Heart left ventricle (tissue), 16 donors: ENCODE results near the gene HCST. TPM values are rescaled to one million over a fixed set of nuclear protein-coding genes. Genes with fewer than 3 reads are reported as not detected.

ENCODE experiments used
- ATAC-seq, 4 donors: fragments of 200-7000 bp; cut with Tn5 transposase; one replicate each; pipeline ENCODE4 v1.9.1; 2020 to 2022; ENCODE audit warnings: moderate library complexity in 4 of 4, mild to moderate bottlenecking in 3 of 4, moderate number of reproducible peaks in 1 of 4
- DNase-seq, 5 donors: peaks; one replicate each; pipeline ENCODE4 v3.0.0-alpha.2; 2020
- H3K27ac ChIP-seq, 12 donors: fragments of 200-600 bp; sonication (generic) in 4 of 12; one replicate each; pipeline versions ENCODE4 v1.5.0 to v1.8.0; 2016 to 2022; ENCODE audit warnings: mild to moderate bottlenecking in 2 of 12
- H3K27me3 ChIP-seq, 9 donors: fragments of 200-600 bp; sonication (generic) in 2 of 9; one replicate each; pipeline versions ENCODE4 v1.5.1 to v1.8.0; 2016 to 2022; ENCODE audit warnings: mild to moderate bottlenecking in 3 of 9
- H3K36me3 ChIP-seq, 9 donors: fragments of 200-600 bp; sonication (generic) in 2 of 9; one replicate each; pipeline versions ENCODE4 v1.5.0 to v1.8.0; 2018 to 2022; ENCODE audit warnings: mild to moderate bottlenecking in 2 of 9
- H3K4me1 ChIP-seq, 12 donors: fragments of 200-600 bp; sonication (generic) in 4 of 12; one replicate each; pipeline versions ENCODE4 v1.5.0 to v1.8.0; 2016 to 2022; ENCODE audit warnings: mild to moderate bottlenecking in 3 of 12
- H3K4me3 ChIP-seq, 12 donors: fragments of 200-600 bp; sonication (generic) in 4 of 12; one replicate each; pipeline versions ENCODE4 v1.5.0 to v1.8.0; 2017 to 2022; ENCODE audit warnings: mild to moderate bottlenecking in 9 of 12, moderate library complexity in 4 of 12
- H3K9me3 ChIP-seq, 12 donors: fragments of 200-600 bp; sonication (generic) in 4 of 12; one replicate each; pipeline versions ENCODE4 v1.5.0 to v1.8.0; 2016 to 2022; ENCODE audit warnings: mild to moderate bottlenecking in 1 of 12
- CTCF ChIP-seq, 12 donors: fragments of 200-600 bp; sonication (generic) in 4 of 12; IDR thresholded peaks; one replicate each; pipeline versions ENCODE4 v1.5.0 to v1.8.0; 2018 to 2022; ENCODE audit warnings: antibody characterized with exemption in 12 of 12, mild to moderate bottlenecking in 5 of 12
- POLR2A ChIP-seq, 2 donors: fragments of 450-650 bp; IDR thresholded peaks; one replicate each; pipeline ENCODE4 v1.6.1; 2017; ENCODE audit warnings: antibody characterized with exemption in 2 of 2, mild to moderate bottlenecking in 2 of 2, moderate library complexity in 2 of 2
- WGBS, 4 donors: extraction: QIAGEN DNeasy Blood & Tissue Kit in 2 of 4; methylation state at CpG; one replicate each; pipeline versions ENCODE4 v1.1.5 to v1.1.7; 2013 to 2018; 5-methylcytosine and 5-hydroxymethylcytosine counted together
- intact Hi-C, 10 donors: fragments of 100-400 bp; cut with DNase I; formaldehyde crosslinking; loops; one replicate each; pipeline versions ENCODE4 v1.11.1 to v1.14.2; 2022
- polyA plus RNA-seq, 2 donors: library from polyadenylated mRNA; stranded (reverse); fragments of 200-250 nt; gene quantifications; one replicate each; pipeline ENCODE4 v1.2.3, GENCODE V29; 2013
- total RNA-seq, 9 donors: library from RNA; depleted of rRNA in 2 of 9; stranded (reverse); fragments of >200 nt in 2 of 9; fragmentation: NEBNext Ultra II Directional in 3 of 9; extraction: Animal tissue kit (Norgen Biotek cat#: 25700) in 3 of 9; gene quantifications; one replicate each; pipeline versions ENCODE4 v1.1.0 to v1.2.4, GENCODE V29; 2016 to 2023
- donor health status: ischemic (EF 13 %, LVEDD 7.1; RV severe dilation, severe dysfunction).
- donor health status: healthy with polysubstance abuse.
- donor health status: DM: no; HTN: yes; CAD: no.
- donor health status: DM: no; HTN: no; CAD: no.
- donor health status: ischemic (EF 25% LVEDD 6.9; RV normal size, moderate dysfunction).
- donor health status: ischemic (EF 25% LVEDD 5.7; RV mildly dilated, moderate dysfunction).
- donor health status: healthy.
- donor health status: DM: yes; HTN: yes; CAD: no.
- donor health status: ischemic (EF 35%, LVEDD 5.7; RV mildly dilated, moderate dysfunction).
- donor health status: nonischemic (EF 11% LVEDD 7.7; RV severe dilation, severe dysfunction).
- donor health status: DM: yes; HTN: yes; CAD: no.
- donor health status: PGD.
- donor health status: ischemic (EF 29% LVEDD 5.4; RV normal size, mild dysfunction).
- donor health status: nonischemic (EF 23%, LVEDD 6.1; RV moderate dilation, normal function).

Gene HCST
- total and polyA plus RNA-seq, 11 donors: 2.3 to 31.7 (median 4.7) TPM; not detected in 1

DNA sequence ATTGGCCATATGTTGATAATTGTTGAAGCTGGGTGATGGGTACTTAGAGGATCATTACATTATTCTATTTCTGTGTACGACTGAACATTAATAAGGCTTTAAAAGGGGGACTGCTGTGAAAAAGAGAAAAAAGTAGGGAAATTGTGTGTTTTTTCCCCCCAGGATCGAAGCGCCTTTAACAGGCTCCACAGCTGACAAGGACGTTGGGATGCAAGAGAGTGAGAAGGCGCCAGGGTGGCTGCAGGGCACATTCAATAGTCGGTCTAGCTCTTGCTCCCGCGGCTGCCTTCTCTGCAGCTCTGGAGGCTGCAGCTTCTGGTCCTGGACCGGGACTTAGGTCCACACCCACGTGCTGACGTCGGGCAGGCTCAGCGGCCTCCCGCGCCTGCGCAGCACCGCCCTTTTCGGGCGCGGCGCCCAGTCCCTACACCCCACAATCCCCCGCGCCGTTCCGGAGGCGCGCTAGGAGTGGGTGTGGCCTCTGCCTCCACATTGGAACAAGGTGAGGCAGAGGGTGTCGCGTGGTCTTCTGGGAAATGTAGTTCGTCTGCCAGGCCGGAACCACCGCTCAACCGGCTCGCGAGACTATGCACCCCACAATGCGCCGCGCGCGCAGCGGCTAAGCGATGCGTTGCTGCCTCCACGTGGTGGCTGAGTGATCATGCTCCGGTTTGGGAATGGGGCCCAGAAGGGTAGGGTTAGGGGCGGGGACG is 29.0 kb downstream of the HCST start:
- ATAC-seq (peak; percentile 99 to 100 (median 100)), DNase-seq (peak; percentile 99 to 100 (median 99))
- Histone ChIP-seq H3K27ac (peak overlapping the region in 11 of 12 donors; percentile 50 to 88 (median 70)), H3K4me1 (peaks cover 0 to 35% (median 14%) of the 10 kb centered on the region in 12 donors), H3K4me3 (peak overlapping the region in 9 of 12 donors; percentile 2 to 42 (median 34)), H3K9me3 (no peaks in the 10 kb centered on the region), H3K36me3 (no peaks in the 10 kb centered on the region), H3K27me3 (peaks cover 0 to 5% (median 0%) of the 10 kb centered on the region in 9 donors)
- WGBS, 4 donors: 0 to 1% (median 1%) methylated on average over 7 to 47 of the region's 47 CpGs
- intact Hi-C loops: loop anchor here (1.0 to 10.0 kb wide), 19 partner anchors 31 to 239 kb away; partner anchors contain the start of genes PSENEN (in 5 of the 10), U2AF1L4 (in 5 of the 10), IGFLR1 (in 3 of the 10) and LIN37 (in 3 of the 10)
- peak; percentile 77 to 98 (median 86) for TF ChIP-seq CTCF (IDR thresholded peaks at IDR 0.05)
- peak; percentile 31 to 92 for TF ChIP-seq POLR2A (IDR thresholded peaks at IDR 0.05)

GRCh38 chr19:35931874-35932202 is 29.5 kb downstream of the HCST start:
- intact Hi-C loops: loop anchor here (1.0 to 10.0 kb wide), 19 partner anchors 31 to 240 kb away; partner anchors contain the start of genes PSENEN (in 5 of the 10), U2AF1L4 (in 5 of the 10), IGFLR1 (in 3 of the 10) and LIN37 (in 3 of the 10)
- peaks cover 0 to 38% (median 15%) of the 10 kb centered on the region in 12 donors for H3K4me1 ChIP-seq
- WGBS, 4 donors: 4 to 11% (median 7%) methylated on average over 8 to 9 of the region's 9 CpGs
- ATAC-seq (no peak), DNase-seq (no peak)
- H3K9me3 ChIP-seq: no peaks in the 10 kb centered on the region
- no peak for TF ChIP-seq POLR2A (IDR thresholded peaks at IDR 0.05)
- peak in 3 of 12 donors; percentile 26 to 34 (median 26) for TF ChIP-seq CTCF (IDR thresholded peaks at IDR 0.05)
- no peaks in the 10 kb centered on the region for H3K36me3 ChIP-seq
- peak overlapping the region in 1 of 12 donors; percentile 34 for H3K27ac ChIP-seq
- peaks cover 0 to 2% (median 0%) of the 10 kb centered on the region in 9 donors for H3K27me3 ChIP-seq
- H3K4me3 ChIP-seq: peak overlapping the region in 5 of 12 donors; percentile 7 to 36 (median 20)

DNA sequence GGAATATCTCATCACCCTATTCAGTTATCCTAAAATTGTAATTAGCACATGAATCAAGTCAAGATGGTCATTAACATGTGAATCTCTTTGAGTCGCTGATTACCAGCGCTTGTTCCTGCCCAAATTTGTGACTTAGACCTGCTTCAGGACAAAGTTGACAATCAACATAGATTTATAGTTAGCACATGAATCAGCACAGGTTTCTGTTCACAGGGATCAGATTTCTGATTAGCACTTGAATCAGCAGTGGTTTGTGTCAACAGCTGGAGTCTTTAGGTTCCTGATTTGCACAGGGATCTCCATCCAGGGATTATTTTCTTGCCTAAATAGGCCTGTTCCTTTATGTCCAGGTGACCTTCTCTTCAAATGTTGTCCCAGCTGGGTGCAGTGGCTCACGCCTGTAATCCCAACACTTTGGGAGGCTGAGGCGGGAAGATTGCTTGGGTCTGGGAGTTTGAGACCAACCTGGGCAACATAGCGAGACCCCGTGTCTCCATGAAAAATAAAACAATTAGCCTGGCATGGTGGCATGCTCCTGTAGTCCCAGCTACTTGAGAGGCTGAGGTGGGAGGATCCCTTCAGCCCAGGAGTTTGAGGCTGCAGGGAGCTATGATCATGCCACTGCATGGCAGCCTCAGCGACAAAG is 30.1 kb downstream of the HCST start:
- WGBS, 4 donors: 52 to 59% (median 53%) methylated on average over 7 of the region's 7 CpGs

More for the DNA sequence above, 30.1 kb downstream of the HCST start:
- no peak for TF ChIP-seq POLR2A (IDR thresholded peaks at IDR 0.05)
- TF ChIP-seq CTCF (IDR thresholded peaks at IDR 0.05): no peak
- Histone ChIP-seq H3K4me1 (peaks cover 0 to 44% (median 19%) of the 10 kb centered on the region in 12 donors), H3K27ac (no peak overlapping the region), H3K4me3 (no peak overlapping the region), H3K9me3 (no peaks in the 10 kb centered on the region), H3K27me3 (peaks cover 0 to 2% (median 0%) of the 10 kb centered on the region in 9 donors), H3K36me3 (no peaks in the 10 kb centered on the region)
- no peak for ATAC-seq
- DNase-seq: peak in 1 of 5 donors; percentile 14
- intact Hi-C loops: loop anchor here (1.0 to 10.0 kb wide), 11 partner anchors 35 to 240 kb away; partner anchors contain the start of genes IGFLR1 (in 3 of the 10), LIN37 (in 3 of the 10), PSENEN (in 3 of the 10) and U2AF1L4 (in 3 of the 10)
